Activated T-cell treated with anti-CD3 and anti-CD28 coated beads, Interleukin-2, amount 50 U/mL, for 72 hours (primary cell): ENCODE results near the gene UBE2L6. TPM values are rescaled to one million over a fixed set of nuclear protein-coding genes. Genes with fewer than 3 reads are reported as not detected.
A peak's percentile ranks its signal among the peaks of the same experiment; 100 is the strongest.
"Not testable (repeated sequence)": the region's sequence is repeated elsewhere in the genome, so short reads cannot be mapped to it uniquely, and the experiment has no call there.

Source experiments
- ATAC-seq, 2 donors: fragments of 150-1000 bp; cut with Tn5 transposase; replicated peaks in 1 of 2; 2 replicates each; pipeline ENCODE4 v1.10.0; 2021; ENCODE audit warnings: moderate library complexity in 2 of 2, mild to moderate bottlenecking in 1 of 2
- DNase-seq, 2 donors: peaks; one replicate each; pipeline ENCODE4 v3.0.0; 2021 to 2022; ENCODE audit warnings: mixed read lengths in 1 of 2
- H3K27ac Mint-ChIP-seq: one replicate; pipeline ENCODE4 v1.8.0; 2022; ENCODE audit warnings: mild to moderate bottlenecking, moderate library complexity, mixed read lengths
- H3K27me3 Mint-ChIP-seq: one replicate; pipeline ENCODE4 v1.8.0; 2022; ENCODE audit warnings: low read depth, mixed read lengths
- H3K36me3 Mint-ChIP-seq, 2 donors: one replicate each; pipeline ENCODE4 v1.8.0; 2022; ENCODE audit warnings: mixed read lengths in 2 of 2, mild to moderate bottlenecking in 1 of 2; ENCODE audit not compliant: insufficient read depth in 2 of 2
- H3K4me1 Mint-ChIP-seq: one replicate; pipeline ENCODE4 v1.8.0; 2022; ENCODE audit warnings: low read depth, mixed read lengths
- H3K4me3 Mint-ChIP-seq, 2 donors: one replicate each; pipeline ENCODE4 v1.8.0; 2022; ENCODE audit warnings: mild to moderate bottlenecking in 2 of 2, mixed read lengths in 2 of 2, moderate library complexity in 2 of 2
- H3K9me3 Mint-ChIP-seq, 2 donors: one replicate each; pipeline ENCODE4 v1.8.0; 2022; ENCODE audit warnings: mixed read lengths in 2 of 2
- total RNA-seq, 2 donors: library from RNA; stranded (reverse); gene quantifications; one replicate each; pipeline ENCODE4 v1.2.3, GENCODE V29; 2022

Gene UBE2L6
- total RNA-seq, 2 donors from 2014 or later = 144 to 180 TPM

- H3K36me3 Mint-ChIP-seq = peaks cover 4% of the 10 kb centered on the region in 2 donors
- H3K27me3 Mint-ChIP-seq = no peaks in the 10 kb centered on the region
- H3K27ac Mint-ChIP-seq = no peak within 1 kb of the TSS
- H3K9me3 Mint-ChIP-seq = no peaks in the 10 kb centered on the region
- DNase-seq = no peak
- H3K4me1 Mint-ChIP-seq = peaks cover under 1% of the 10 kb centered on the region
- no peak within 1 kb of the TSS for H3K4me3 Mint-ChIP-seq
- no peak for ATAC-seq
Observed at GRCh38 chr11:57536947-57537619, 30.4 kb downstream of the UBE2L6 start, which contains the start of gene SMTNL1. TSS of gene SMTNL1 (plus strand) at chr11:57537595. CDS start at chr11:57542643, 5,048 bp downstream.

GRCh38 chr11:57534449-57534848 is 33.0 kb downstream of the UBE2L6 start:
- ATAC-seq, H3K27me3 Mint-ChIP-seq, H3K36me3 Mint-ChIP-seq, DNase-seq, H3K27ac Mint-ChIP-seq, H3K4me3 Mint-ChIP-seq, H3K9me3 Mint-ChIP-seq: not testable (repeated sequence)
- peaks cover 18% of the 10 kb centered on the region for H3K4me1 Mint-ChIP-seq

GRCh38 chr11:57530596-57531507 is 36.6 kb downstream of the UBE2L6 start, which contains the start of gene TIMM10:
TSS of gene TIMM10 (minus strand) at chr11:57530754. CDS start at chr11:57530189, 565 bp downstream.
- Mint-ChIP-seq H3K27ac (peak within 1 kb of the TSS; percentile 98), H3K27me3 (no peaks in the 10 kb centered on the region), H3K9me3 (no peaks in the 10 kb centered on the region), H3K4me3 (peak within 1 kb of the TSS; percentile 88 to 98), H3K4me1 (peaks cover 46% of the 10 kb centered on the region), H3K36me3 (peaks cover 8 to 17% of the 10 kb centered on the region in 2 donors)
- ATAC-seq (peak; percentile 97 to 98), DNase-seq (peak; percentile 92 to 95)

GRCh38 chr11:57530215-57530595 is 37.3 kb downstream of the UBE2L6 start:
- Mint-ChIP-seq H3K27ac (peak overlapping the region; percentile 98), H3K36me3 (peaks cover 8 to 17% of the 10 kb centered on the region in 2 donors), H3K9me3 (no peaks in the 10 kb centered on the region), H3K4me3 (peak overlapping the region; percentile 88 to 98), H3K4me1 (peaks cover 46% of the 10 kb centered on the region), H3K27me3 (no peaks in the 10 kb centered on the region)
- ATAC-seq = peak in 1 of 2 donors; percentile 1
- DNase-seq = peak in 1 of 2 donors; percentile 20

- Mint-ChIP-seq H3K4me3 (peak overlapping the region; percentile 15 to 40), H3K27ac (peak overlapping the region; percentile 64), H3K36me3 (peaks cover 11 to 21% of the 10 kb centered on the region in 2 donors), H3K27me3 (no peaks in the 10 kb centered on the region), H3K4me1 (peaks cover 51% of the 10 kb centered on the region), H3K9me3 (peaks cover 0 to 2% of the 10 kb centered on the region in 2 donors)
- ATAC-seq = no peak
- no peak for DNase-seq
Observed at GRCh38 chr11:57529012-57529411, 38.5 kb downstream of the UBE2L6 start.

- Mint-ChIP-seq H3K27ac (peak overlapping the region; percentile 64), H3K36me3 (peaks cover 9 to 21% of the 10 kb centered on the region in 2 donors), H3K9me3 (peaks cover 0 to 2% of the 10 kb centered on the region in 2 donors), H3K27me3 (no peaks in the 10 kb centered on the region), H3K4me1 (peaks cover 51% of the 10 kb centered on the region), H3K4me3 (no peak overlapping the region)
- DNase-seq (peak; percentile 74 to 76), ATAC-seq (no peak)
Observed at GRCh38 chr11:57527056-57527631, 40.3 kb downstream of the UBE2L6 start.

- no peak overlapping the region for H3K27ac Mint-ChIP-seq
- peaks cover 23% of the 10 kb centered on the region for H3K4me1 Mint-ChIP-seq
- H3K27me3 Mint-ChIP-seq = no peaks in the 10 kb centered on the region
- peaks cover 3 to 12% of the 10 kb centered on the region in 2 donors for H3K36me3 Mint-ChIP-seq
- peaks cover 0 to 2% of the 10 kb centered on the region in 2 donors for H3K9me3 Mint-ChIP-seq
- H3K4me3 Mint-ChIP-seq = no peak overlapping the region
- no peak for ATAC-seq
- DNase-seq = no peak
Observed at GRCh38 chr11:57523419-57523818, 44.1 kb downstream of the UBE2L6 start.

GRCh38 chr11:57521116-57521515 is 46.4 kb downstream of the UBE2L6 start:
- H3K9me3 Mint-ChIP-seq = peaks cover 0 to 2% of the 10 kb centered on the region in 2 donors

GRCh38 chr11:57516061-57516443 is 51.4 kb downstream of the UBE2L6 start:
- H3K9me3 Mint-ChIP-seq = no peaks in the 10 kb centered on the region
- no peak for DNase-seq
- peaks cover 2 to 6% of the 10 kb centered on the region in 2 donors for H3K36me3 Mint-ChIP-seq
- peak overlapping the region; percentile 90 for H3K27ac Mint-ChIP-seq
- ATAC-seq = no peak
- peak overlapping the region; percentile 98 to 100 for H3K4me3 Mint-ChIP-seq
- H3K4me1 Mint-ChIP-seq = peaks cover 33% of the 10 kb centered on the region
- no peaks in the 10 kb centered on the region for H3K27me3 Mint-ChIP-seq

More at GRCh38 chr11:57521116-57521515, 46.4 kb downstream of the UBE2L6 start:
- Mint-ChIP-seq H3K36me3 (peaks cover 3 to 5% of the 10 kb centered on the region in 2 donors), H3K4me1 (peaks cover 11% of the 10 kb centered on the region), H3K4me3 (no peak overlapping the region), H3K27ac (no peak overlapping the region), H3K27me3 (no peaks in the 10 kb centered on the region)
- no peak for ATAC-seq
- DNase-seq = no peak

GRCh38 chr11:57515332-57516060 is 52.0 kb downstream of the UBE2L6 start, which contains the start of gene SLC43A1:
TSS of gene SLC43A1 (minus strand) at chr11:57515702. CDS start at chr11:57514111, 1,591 bp downstream.
- DNase-seq (peak; percentile 55 to 62), ATAC-seq (peak; percentile 62 to 64)
- Mint-ChIP-seq H3K36me3 (peaks cover 2 to 6% of the 10 kb centered on the region in 2 donors), H3K4me3 (peak within 1 kb of the TSS; percentile 98 to 100), H3K9me3 (no peaks in the 10 kb centered on the region), H3K4me1 (peaks cover 33% of the 10 kb centered on the region), H3K27me3 (no peaks in the 10 kb centered on the region), H3K27ac (peak within 1 kb of the TSS; percentile 96)

GRCh38 chr11:57514538-57515331 is 52.7 kb downstream of the UBE2L6 start:
- Mint-ChIP-seq H3K9me3 (no peaks in the 10 kb centered on the region), H3K4me3 (peak overlapping the region; percentile 98 to 100), H3K27me3 (no peaks in the 10 kb centered on the region), H3K27ac (peak overlapping the region; percentile 96), H3K4me1 (peaks cover 33% of the 10 kb centered on the region), H3K36me3 (peaks cover 2 to 6% of the 10 kb centered on the region in 2 donors)
- DNase-seq (peak; percentile 65 to 70), ATAC-seq (peak; percentile 65 to 67)
